DMS79 (cell line): ENCODE results near the gene NCAPD2.
"Not testable (repeated sequence)": the region's sequence is repeated elsewhere in the genome, so short reads cannot be mapped to it uniquely, and the experiment has no call there.

ENCODE experiments used
- DNase-seq: peaks from one replicate; lab custom pipeline; 2025; lab: John Stamatoyannopoulos, UW

The NCAPD2 gene

GRCh38 chr12:6492838-6493496, 935 bp upstream of the NCAPD2 start, which contains the start of gene MRPL51:
Gene MRPL51 (minus strand): TSS chr12:6493262. CDS start chr12:6493136, 126 bp downstream.
- peak; percentile 90 for DNase-seq

GRCh38 chr12:6494258-6494743, 399 bp downstream of the NCAPD2 start:
- no peak for DNase-seq

- DNase-seq = no peak
Observed at GRCh38 chr12:6494968-6495367, 1.1 kb downstream of the NCAPD2 start.

- not testable (repeated sequence) for DNase-seq
Observed at GRCh38 chr12:6497291-6497690, 3.4 kb downstream of the NCAPD2 start.

- no peak for DNase-seq
Observed at GRCh38 chr12:6500466-6500865, 6.6 kb downstream of the NCAPD2 start.

GRCh38 chr12:6507102-6507998, 13.4 kb downstream of the NCAPD2 start:
- no peak for DNase-seq

GRCh38 chr12:6508087-6508486, 14.2 kb downstream of the NCAPD2 start:
- no peak for DNase-seq

- no peak for DNase-seq
Observed at GRCh38 chr12:6520186-6520585, 26.3 kb downstream of the NCAPD2 start.

- no peak for DNase-seq
Observed at GRCh38 chr12:6522193-6522592, 28.3 kb downstream of the NCAPD2 start.

GRCh38 chr12:6523708-6524107, 29.8 kb downstream of the NCAPD2 start:
- DNase-seq = no peak

GRCh38 chr12:6524648-6525047, 30.7 kb downstream of the NCAPD2 start:
- DNase-seq = no peak

GRCh38 chr12:6526201-6526600, 32.3 kb downstream of the NCAPD2 start:
- DNase-seq = no peak

GRCh38 chr12:6526766-6527525, 33.0 kb downstream of the NCAPD2 start:
- DNase-seq = no peak

- no peak for DNase-seq
Observed at GRCh38 chr12:6527711-6528110, 33.8 kb downstream of the NCAPD2 start.

- DNase-seq = no peak
Observed at GRCh38 chr12:6528539-6529235, 34.8 kb downstream of the NCAPD2 start.

- no peak for DNase-seq
Observed at GRCh38 chr12:6529291-6529737, 35.4 kb downstream of the NCAPD2 start.

- DNase-seq = no peak
Observed at GRCh38 chr12:6530576-6531260, 36.8 kb downstream of the NCAPD2 start.

GRCh38 chr12:6532051-6532926, 38.4 kb downstream of the NCAPD2 start:
- peak; percentile 90 for DNase-seq

- peak; percentile 73 for DNase-seq
Observed at GRCh38 chr12:6532927-6533652, 39.2 kb downstream of the NCAPD2 start.

- DNase-seq = no peak
Observed at GRCh38 chr12:6533653-6533922, 39.7 kb downstream of the NCAPD2 start.
